Measurements from ENCODE around the gene PHF24. TPM values are rescaled to one million over a fixed set of nuclear protein-coding genes. Genes with fewer than 3 reads are reported as not detected.

The PHF24 gene
- total RNA-seq, 5 donors from 2014 or later (not counting 1 experiment from before 2014, with no cell fraction given), result not detected

GRCh38 chr9:34962546-34962945 lies 4.5 kb downstream of the PHF24 start:
- Histone ChIP-seq H3K27ac (ENCODE audit: low read length) (no peak overlapping the region), H3K36me3 (ENCODE audit: control insufficient read depth in 2 of 2, extremely low read depth in 1 of 2, insufficient read depth in 1 of 2, low read length in 1 of 2) (no peaks in the 10 kb centered on the region), H3K4me3 (ENCODE audit: control insufficient read depth in 1 of 2, extremely low read depth in 1 of 2, low read length in 1 of 2) (no peak overlapping the region), H3K9me3 (no peaks in the 10 kb centered on the region), H3K27me3 (replicated peaks in 1 of 2; ENCODE audit: control insufficient read depth in 2 of 2, extremely low read depth in 1 of 2, insufficient read depth in 2 of 2, low read length in 1 of 2) (peaks cover 3 to 28% of the 10 kb centered on the region in 2 experiments), H3K4me1 (ENCODE audit: control insufficient read depth in 1 of 2, extremely low read depth in 1 of 2, insufficient read depth in 2 of 2, low read length in 2 of 2) (peaks cover 0 to 6% of the 10 kb centered on the region in 2 experiments)
- POLR2A ChIA-PET, result no interaction called here
- Mint-ChIP-seq H3K4me3 (no peak overlapping the region), H3K27me3 (peaks cover 56 to 63% of the 10 kb centered on the region in 2 donors), H3K27ac (no peak overlapping the region), H3K36me3 (no peaks in the 10 kb centered on the region), H3K4me1 (no peaks in the 10 kb centered on the region), H3K9me3 (no peaks in the 10 kb centered on the region)
- ATAC-seq (replicated peaks in 1 of 4) (no peak), DNase-seq (no peak)
- WGBS (ENCODE audit: insufficient coverage), result no CpG with 5 or more reads among the region's 3 CpGs
- CTCF ChIA-PET, result interaction anchor here (0.6 to 0.8 kb wide), 2 partner anchors 63 to 118 kb away, joined by 3 read pairs; no protein-coding TSS in a partner anchor

DNA sequence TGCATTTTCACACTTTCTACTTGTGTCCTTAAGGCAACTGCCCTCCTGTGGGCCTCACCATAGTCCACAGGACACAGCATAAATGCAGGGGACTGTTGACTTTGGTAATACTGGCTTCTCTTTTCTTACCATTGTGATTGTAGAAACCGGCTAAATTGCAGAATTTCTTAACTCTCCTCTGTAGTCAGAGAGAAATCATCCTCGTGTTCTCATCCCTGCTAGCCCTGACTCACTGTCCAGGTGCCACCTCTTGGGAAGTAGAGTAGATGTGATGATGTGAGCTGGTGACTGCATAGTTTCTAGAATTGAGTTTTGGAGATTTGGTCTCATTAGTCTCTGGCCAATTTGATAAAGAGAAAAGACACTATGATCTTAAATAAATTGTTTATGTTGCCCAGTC lies 5.5 kb downstream of the PHF24 start:
- CTCF ChIA-PET, result interaction anchor here in 1 of 2 donors (0.6 kb wide), 1 partner anchor 1056 kb away, joined by 7 read pairs; no protein-coding TSS in a partner anchor
- Mint-ChIP-seq H3K36me3 (no peaks in the 10 kb centered on the region), H3K9me3 (no peaks in the 10 kb centered on the region), H3K4me3 (no peak overlapping the region), H3K4me1 (no peaks in the 10 kb centered on the region), H3K27ac (no peak overlapping the region), H3K27me3 (peaks cover 60 to 70% of the 10 kb centered on the region in 2 donors)
- H3K27me3 ChIP-seq (replicated peaks in 1 of 2; ENCODE audit: control insufficient read depth in 2 of 2, extremely low read depth in 1 of 2, insufficient read depth in 2 of 2, low read length in 1 of 2), result peaks cover 3 to 24% of the 10 kb centered on the region in 2 experiments
- POLR2A ChIA-PET, result no interaction called here
- H3K4me3 ChIP-seq (ENCODE audit: control insufficient read depth in 1 of 2, extremely low read depth in 1 of 2, low read length in 1 of 2), result no peak overlapping the region
- H3K36me3 ChIP-seq (ENCODE audit: control insufficient read depth in 2 of 2, extremely low read depth in 1 of 2, insufficient read depth in 1 of 2, low read length in 1 of 2), result no peaks in the 10 kb centered on the region
- no peak overlapping the region for H3K27ac ChIP-seq (ENCODE audit: low read length)
- no CpG with 5 or more reads among the region's 2 CpGs for WGBS (ENCODE audit: insufficient coverage)
- no peak for DNase-seq
- no peaks in the 10 kb centered on the region for H3K9me3 ChIP-seq
- ATAC-seq (replicated peaks in 1 of 4), result no peak
- H3K4me1 ChIP-seq (ENCODE audit: control insufficient read depth in 1 of 2, extremely low read depth in 1 of 2, insufficient read depth in 2 of 2, low read length in 2 of 2), result peaks cover 0 to under 1% of the 10 kb centered on the region in 2 experiments

DNA sequence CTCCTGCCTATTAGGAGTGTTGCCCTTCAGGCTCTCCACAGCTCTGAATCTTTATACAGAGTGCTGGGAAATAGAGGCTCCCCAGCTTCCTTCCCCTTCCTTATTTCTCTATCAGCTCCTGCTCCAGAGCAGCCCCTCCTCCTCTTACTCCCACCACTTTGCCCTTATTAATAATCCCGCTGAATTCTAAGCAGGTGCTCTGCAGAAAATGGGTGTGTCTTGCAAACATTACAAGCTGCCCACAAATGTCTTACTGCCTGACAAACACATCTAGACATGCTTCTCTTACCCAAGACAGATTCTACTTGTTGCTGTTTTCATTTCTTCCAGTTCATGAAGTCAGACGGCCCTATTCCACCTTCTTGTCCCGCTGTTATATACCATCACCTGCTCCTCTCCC lies 6.4 kb downstream of the PHF24 start:
- no peak overlapping the region for H3K27ac ChIP-seq (ENCODE audit: low read length)
- peaks cover 0 to 17% of the 10 kb centered on the region in 2 experiments for H3K27me3 ChIP-seq (replicated peaks in 1 of 2; ENCODE audit: control insufficient read depth in 2 of 2, extremely low read depth in 1 of 2, insufficient read depth in 2 of 2, low read length in 1 of 2)
- ChIA-PET POLR2A (no interaction called here), CTCF (interaction anchor here in 1 of 2 donors (0.5 to 1.7 kb wide), 2 partner anchors 24 to 65 kb away, joined by 4 to 5 read pairs; no protein-coding TSS in a partner anchor)
- no peak for DNase-seq
- no peak overlapping the region for H3K4me3 ChIP-seq (ENCODE audit: control insufficient read depth in 1 of 2, extremely low read depth in 1 of 2, low read length in 1 of 2)
- H3K36me3 ChIP-seq (ENCODE audit: control insufficient read depth in 2 of 2, extremely low read depth in 1 of 2, insufficient read depth in 1 of 2, low read length in 1 of 2), result no peaks in the 10 kb centered on the region
- WGBS (ENCODE audit: insufficient coverage), result 54% methylated on average over 3 of the region's 3 CpGs
- no peaks in the 10 kb centered on the region for H3K36me3 Mint-ChIP-seq
- ATAC-seq (replicated peaks in 1 of 4), result no peak
- no peaks in the 10 kb centered on the region for H3K9me3 ChIP-seq
- no peaks in the 10 kb centered on the region for H3K4me1 Mint-ChIP-seq
- peaks cover 55 to 67% of the 10 kb centered on the region in 2 donors for H3K27me3 Mint-ChIP-seq
- H3K4me1 ChIP-seq (ENCODE audit: control insufficient read depth in 1 of 2, extremely low read depth in 1 of 2, insufficient read depth in 2 of 2, low read length in 2 of 2), result no peaks in the 10 kb centered on the region
- H3K27ac Mint-ChIP-seq, result no peak overlapping the region
- no peaks in the 10 kb centered on the region for H3K9me3 Mint-ChIP-seq
- no peak overlapping the region for H3K4me3 Mint-ChIP-seq

GRCh38 chr9:34971146-34971811 lies 13.2 kb downstream of the PHF24 start:
- CTCF ChIA-PET, result no interaction called here
- POLR2A ChIA-PET, result no interaction called here
- WGBS (ENCODE audit: insufficient coverage), result 90% methylated on average over 18 of the region's 21 CpGs

DNA sequence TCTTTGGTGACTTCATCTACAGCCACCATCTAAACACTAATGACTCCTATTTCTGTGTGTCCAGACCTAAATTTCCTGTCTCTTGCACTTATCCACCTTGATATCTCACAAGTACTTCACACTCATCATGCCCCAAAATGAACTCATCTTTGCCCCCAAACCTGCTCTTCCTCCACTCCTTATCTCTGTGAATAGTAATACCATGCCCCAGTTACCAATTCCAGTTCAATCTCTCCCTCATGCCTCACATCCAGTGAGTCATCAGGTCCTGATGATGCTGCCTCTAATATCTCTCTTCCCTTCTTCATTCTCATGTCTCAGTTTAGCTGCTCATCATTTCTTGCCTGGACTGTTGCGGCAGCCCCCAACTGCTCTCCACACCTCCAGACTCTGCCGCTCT lies 16.6 kb downstream of the PHF24 start:
- no peak for DNase-seq
- Mint-ChIP-seq H3K4me3 (no peak overlapping the region), H3K27ac (no peak overlapping the region), H3K27me3 (peaks cover 3 to 6% of the 10 kb centered on the region in 2 donors), H3K4me1 (no peaks in the 10 kb centered on the region), H3K36me3 (no peaks in the 10 kb centered on the region), H3K9me3 (no peaks in the 10 kb centered on the region)
- Histone ChIP-seq H3K27ac (ENCODE audit: low read length) (no peak overlapping the region), H3K27me3 (replicated peaks in 1 of 2; ENCODE audit: control insufficient read depth in 2 of 2, extremely low read depth in 1 of 2, insufficient read depth in 2 of 2, low read length in 1 of 2) (peaks cover 0 to 28% of the 10 kb centered on the region in 2 experiments), H3K36me3 (ENCODE audit: control insufficient read depth in 2 of 2, extremely low read depth in 1 of 2, insufficient read depth in 1 of 2, low read length in 1 of 2) (no peaks in the 10 kb centered on the region), H3K4me3 (ENCODE audit: control insufficient read depth in 1 of 2, extremely low read depth in 1 of 2, low read length in 1 of 2) (no peak overlapping the region), H3K9me3 (no peaks in the 10 kb centered on the region), H3K4me1 (ENCODE audit: control insufficient read depth in 1 of 2, extremely low read depth in 1 of 2, insufficient read depth in 2 of 2, low read length in 2 of 2) (no peaks in the 10 kb centered on the region)
- WGBS (ENCODE audit: insufficient coverage), result 100% methylated on average over 1 of the region's 2 CpGs
- ATAC-seq (replicated peaks in 1 of 4), result no peak
- ChIA-PET POLR2A (no interaction called here), CTCF (no interaction called here)

More at GRCh38 chr9:34971146-34971811, 13.2 kb downstream of the PHF24 start:
- Histone ChIP-seq H3K27me3 (replicated peaks in 1 of 2; ENCODE audit: control insufficient read depth in 2 of 2, extremely low read depth in 1 of 2, insufficient read depth in 2 of 2, low read length in 1 of 2) (peaks cover 0 to 13% of the 10 kb centered on the region in 2 experiments), H3K4me1 (ENCODE audit: control insufficient read depth in 1 of 2, extremely low read depth in 1 of 2, insufficient read depth in 2 of 2, low read length in 2 of 2) (no peaks in the 10 kb centered on the region), H3K27ac (ENCODE audit: low read length) (no peak overlapping the region), H3K4me3 (ENCODE audit: control insufficient read depth in 1 of 2, extremely low read depth in 1 of 2, low read length in 1 of 2) (no peak overlapping the region), H3K9me3 (no peaks in the 10 kb centered on the region), H3K36me3 (ENCODE audit: control insufficient read depth in 2 of 2, extremely low read depth in 1 of 2, insufficient read depth in 1 of 2, low read length in 1 of 2) (no peaks in the 10 kb centered on the region)
- H3K27me3 Mint-ChIP-seq, result peaks cover 25 to 26% of the 10 kb centered on the region in 2 donors
- no peak overlapping the region for H3K27ac Mint-ChIP-seq
- H3K36me3 Mint-ChIP-seq, result no peaks in the 10 kb centered on the region
- no peak overlapping the region for H3K4me3 Mint-ChIP-seq
- DNase-seq, result no peak
- no peaks in the 10 kb centered on the region for H3K4me1 Mint-ChIP-seq
- ATAC-seq (replicated peaks in 1 of 4), result no peak
- H3K9me3 Mint-ChIP-seq, result no peaks in the 10 kb centered on the region

DNA sequence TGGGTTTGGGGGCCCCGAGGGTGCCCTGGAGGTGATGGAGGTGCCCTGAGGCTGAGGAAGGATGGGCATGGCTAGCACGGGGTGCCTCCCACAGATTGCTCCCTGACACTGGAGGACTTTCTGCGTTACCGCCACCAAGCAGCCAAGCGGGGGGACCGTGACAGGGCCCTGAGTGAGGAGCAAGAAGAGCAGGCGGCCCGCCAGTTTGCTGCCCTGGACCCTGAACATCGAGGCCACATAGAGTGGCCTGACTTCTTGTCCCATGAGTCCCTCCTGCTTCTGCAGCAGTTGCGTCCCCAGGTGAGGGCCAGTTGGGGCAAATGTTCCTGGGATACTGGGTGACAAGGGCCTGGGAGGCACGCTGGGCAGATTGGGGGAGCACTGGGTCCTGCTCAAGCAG lies 18.4 kb downstream of the PHF24 start:
- ChIA-PET CTCF (no interaction called here), POLR2A (no interaction called here)
- 78% methylated on average over 11 of the region's 11 CpGs for WGBS (ENCODE audit: insufficient coverage)
- Mint-ChIP-seq H3K4me1 (peaks cover 0 to 3% (median 0%) of the 10 kb centered on the region in 3 donors), H3K27ac (no peak overlapping the region), H3K27me3 (peaks cover 0 to 4% of the 10 kb centered on the region in 2 donors), H3K36me3 (no peaks in the 10 kb centered on the region), H3K9me3 (no peaks in the 10 kb centered on the region), H3K4me3 (no peak overlapping the region)
- Histone ChIP-seq H3K9me3 (no peaks in the 10 kb centered on the region), H3K36me3 (ENCODE audit: control insufficient read depth in 2 of 2, extremely low read depth in 1 of 2, insufficient read depth in 1 of 2, low read length in 1 of 2) (no peaks in the 10 kb centered on the region), H3K27ac (ENCODE audit: low read length) (no peak overlapping the region), H3K4me1 (ENCODE audit: control insufficient read depth in 1 of 2, extremely low read depth in 1 of 2, insufficient read depth in 2 of 2, low read length in 2 of 2) (no peaks in the 10 kb centered on the region), H3K27me3 (replicated peaks in 1 of 2; ENCODE audit: control insufficient read depth in 2 of 2, extremely low read depth in 1 of 2, insufficient read depth in 2 of 2, low read length in 1 of 2) (peaks cover 0 to 26% of the 10 kb centered on the region in 2 experiments), H3K4me3 (ENCODE audit: control insufficient read depth in 1 of 2, extremely low read depth in 1 of 2, low read length in 1 of 2) (no peak overlapping the region)
- ATAC-seq (replicated peaks in 1 of 4), result no peak
- no peak for DNase-seq
